Caco-2 (cell line): Measurements from ENCODE around the gene APEH. TPM values are rescaled to one million over a fixed set of nuclear protein-coding genes. Genes with fewer than 3 reads are reported as not detected.

Source experiments
- BruUV-seq: library from RNA; stranded (reverse); fragments of 400-500 nt; replicated peaks from 2 replicates; lab custom pipeline; 2021; lab: Mats Ljungman, UMichigan
- CTCF ChIA-PET: fragments of 300-600 bp; sonication (Branson Sonifier 250); formaldehyde crosslinking; loops from one replicate; lab custom pipeline; 2022; ENCODE audit warnings: antibody characterized with exemption; lab: Charles Lee
- POLR2A ChIA-PET: fragments of 300-600 bp; sonication (Branson Sonifier 250); formaldehyde crosslinking; loops from one replicate; lab custom pipeline; 2022; ENCODE audit warnings: antibody characterized with exemption; lab: Charles Lee
- DNase-seq, 2 experiments: peaks; one replicate each; pipeline versions ENCODE4 v3.0.0 to v3.0.0-alpha.2; 2020 to 2022
- H3K27me3 ChIP-seq: replicated peaks from 2 replicates; pipeline ENCODE4 v1.6.0; 2011; ENCODE audit warnings: low read length; ENCODE audit not compliant: control insufficient read depth, insufficient read depth
- H3K36me3 ChIP-seq: 2 replicates; pipeline ENCODE4 v1.5.1; 2011; ENCODE audit warnings: low read length; ENCODE audit not compliant: control insufficient read depth, insufficient read depth
- H3K4me1 ChIP-seq: fragments of 250-450 bp; sonication (Bioruptor Pico); 2 replicates; pipeline ENCODE4 v1.5.1; 2020; ENCODE audit warnings: mild to moderate bottlenecking
- H3K4me3 ChIP-seq: 2 replicates; pipeline ENCODE4 v1.5.1; 2011; ENCODE audit warnings: low read depth, mild to moderate bottlenecking, control low read depth, low read length
- H3K9me3 ChIP-seq: fragments of 250-450 bp; sonication (Bioruptor Pico); 2 replicates; pipeline ENCODE4 v1.5.1; 2020; ENCODE audit warnings: mild to moderate bottlenecking, moderate library complexity
- H3K27ac Mint-ChIP-seq: one replicate; pipeline ENCODE4 v1.8.0; 2022; ENCODE audit warnings: mixed read lengths; ENCODE audit not compliant: unreplicated experiment
- H3K27me3 Mint-ChIP-seq: one replicate; pipeline ENCODE4 v1.8.0; 2022; ENCODE audit warnings: mixed read lengths; ENCODE audit not compliant: insufficient read depth, unreplicated experiment
- H3K36me3 Mint-ChIP-seq: one replicate; pipeline ENCODE4 v1.8.0; 2022; ENCODE audit warnings: mild to moderate bottlenecking, mixed read lengths; ENCODE audit not compliant: insufficient read depth, unreplicated experiment
- H3K4me1 Mint-ChIP-seq: one replicate; pipeline ENCODE4 v1.8.0; 2022; ENCODE audit warnings: low read depth, mixed read lengths; ENCODE audit not compliant: unreplicated experiment
- H3K4me3 Mint-ChIP-seq: one replicate; pipeline ENCODE4 v1.8.0; 2022; ENCODE audit warnings: mild to moderate bottlenecking, moderate library complexity, mixed read lengths; ENCODE audit not compliant: unreplicated experiment
- H3K9me3 Mint-ChIP-seq: one replicate; pipeline ENCODE4 v1.8.0; 2022; ENCODE audit warnings: mixed read lengths; ENCODE audit not compliant: unreplicated experiment
- intact Hi-C: fragments of 100-400 bp; cut with micrococcal nuclease; formaldehyde crosslinking; loops from one replicate; pipeline ENCODE4 v1.10.0; 2022; ENCODE audit not compliant: unreplicated experiment
- total RNA-seq: library from RNA; stranded (reverse); gene quantifications from 2 replicates; pipeline ENCODE4 v1.2.3, GENCODE V29; 2022
- TF ChIP-seq, protein P1 (sequence below), 2 experiments: fragments of 200-600 bp in 1 of 2; IDR thresholded peaks; 1 replicate in 1 of 2; 2 replicates in 1 of 2; pipeline versions ENCODE4 v1.5.1 to v1.8.0; 2011 to 2022; ENCODE audit warnings: antibody characterized with exemption in 1 of 2, control low read depth in 1 of 2, inconsistent platforms in 1 of 2, low read depth in 1 of 2, low read length in 1 of 2, mild to moderate bottlenecking in 1 of 2, moderate library complexity in 1 of 2; ENCODE audit not compliant: insufficient read depth in 1 of 2, severe bottlenecking in 1 of 2, unreplicated experiment in 1 of 2

The APEH gene
- total RNA-seq, 1 experiment from 2014 or later = 236 TPM

DNA sequence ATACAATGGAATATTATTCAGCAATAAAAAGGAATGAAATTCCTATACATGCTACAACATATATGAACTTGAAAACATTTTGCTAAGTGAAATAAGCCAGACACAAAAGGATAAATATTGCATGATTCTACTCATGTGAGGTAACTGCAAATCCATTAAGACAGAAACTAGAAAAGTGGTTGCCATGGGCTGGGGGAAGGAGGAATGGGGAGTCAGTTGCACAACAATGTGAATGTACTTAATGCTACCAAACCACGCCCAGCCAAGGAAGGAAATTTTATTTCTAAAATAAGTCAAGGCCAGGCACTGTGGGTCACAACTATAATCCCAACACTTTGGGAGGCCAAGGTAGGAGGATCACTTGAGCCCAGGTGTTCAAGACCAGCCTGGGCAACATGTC, 59.4 kb downstream of the APEH start:
- peaks cover 1% of the 10 kb centered on the region for H3K36me3 ChIP-seq
- intact Hi-C loops = no loop called here
- H3K27ac Mint-ChIP-seq = no peak overlapping the region
- TF ChIP-seq, protein P1, sequence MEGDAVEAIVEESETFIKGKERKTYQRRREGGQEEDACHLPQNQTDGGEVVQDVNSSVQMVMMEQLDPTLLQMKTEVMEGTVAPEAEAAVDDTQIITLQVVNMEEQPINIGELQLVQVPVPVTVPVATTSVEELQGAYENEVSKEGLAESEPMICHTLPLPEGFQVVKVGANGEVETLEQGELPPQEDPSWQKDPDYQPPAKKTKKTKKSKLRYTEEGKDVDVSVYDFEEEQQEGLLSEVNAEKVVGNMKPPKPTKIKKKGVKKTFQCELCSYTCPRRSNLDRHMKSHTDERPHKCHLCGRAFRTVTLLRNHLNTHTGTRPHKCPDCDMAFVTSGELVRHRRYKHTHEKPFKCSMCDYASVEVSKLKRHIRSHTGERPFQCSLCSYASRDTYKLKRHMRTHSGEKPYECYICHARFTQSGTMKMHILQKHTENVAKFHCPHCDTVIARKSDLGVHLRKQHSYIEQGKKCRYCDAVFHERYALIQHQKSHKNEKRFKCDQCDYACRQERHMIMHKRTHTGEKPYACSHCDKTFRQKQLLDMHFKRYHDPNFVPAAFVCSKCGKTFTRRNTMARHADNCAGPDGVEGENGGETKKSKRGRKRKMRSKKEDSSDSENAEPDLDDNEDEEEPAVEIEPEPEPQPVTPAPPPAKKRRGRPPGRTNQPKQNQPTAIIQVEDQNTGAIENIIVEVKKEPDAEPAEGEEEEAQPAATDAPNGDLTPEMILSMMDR (IDR thresholded peaks at IDR 0.05; ENCODE audit: insufficient read depth in 1 of 2, low read depth in 1 of 2, low read length in 1 of 2, severe bottlenecking in 1 of 2, unreplicated experiment in 1 of 2) = no peak
- BruUV-seq = no TSS peak
- no peaks in the 10 kb centered on the region for H3K9me3 ChIP-seq
- CTCF ChIA-PET = interaction anchor here (0.6 kb wide), 1 partner anchor 9 kb away, joined by 8 read pairs; no protein-coding TSS in a partner anchor
- H3K36me3 Mint-ChIP-seq = peaks cover 73% of the 10 kb centered on the region
- no peaks in the 10 kb centered on the region for H3K9me3 Mint-ChIP-seq
- no peaks in the 10 kb centered on the region for H3K27me3 Mint-ChIP-seq
- POLR2A ChIA-PET = no interaction called here
- no peak for DNase-seq
- H3K4me3 Mint-ChIP-seq = no peak overlapping the region
- H3K4me1 Mint-ChIP-seq = no peaks in the 10 kb centered on the region
- no peak overlapping the region for H3K4me3 ChIP-seq
- no peaks in the 10 kb centered on the region for H3K4me1 ChIP-seq
- no peaks in the 10 kb centered on the region for H3K27me3 ChIP-seq

Other genes with a start within 250 kb of the APEH start
- 6.1 and 7.8 TPM in 2 replicates for gene NICN1, start 245.0 kb upstream of the APEH start, total RNA-seq
- gene DAG1, start 204.1 kb upstream of the APEH start, total RNA-seq = 154 and 177 TPM in 2 replicates
- 0.77 and 0.93 TPM in 2 replicates for gene BSN, start 119.9 kb upstream of the APEH start, total RNA-seq
- gene MST1, start 15.1 kb downstream of the APEH start, total RNA-seq = 12.6 and 15.4 TPM in 2 replicates
- 45.2 and 50.3 TPM in 2 replicates for gene RNF123, start 15.2 kb downstream of the APEH start, total RNA-seq
- not detected in 2 replicates for gene AMIGO3, start 45.3 kb downstream of the APEH start, total RNA-seq
- 26.2 and 26.5 TPM in 2 replicates for gene GMPPB, start 49.6 kb downstream of the APEH start, total RNA-seq
- gene IP6K1, start 112.2 kb downstream of the APEH start, total RNA-seq = 35.5 and 39.6 TPM in 2 replicates
- gene CDHR4, start 125.5 kb downstream of the APEH start, total RNA-seq = not detected in 2 replicates
- not detected in 2 replicates for gene INKA1, start 128.9 kb downstream of the APEH start, total RNA-seq
- gene UBA7, start 139.6 kb downstream of the APEH start, total RNA-seq = 0.93 TPM in 1 of 2 replicates, not detected in the other
- 25.1 and 28.0 TPM in 2 replicates for gene TRAIP, start 182.2 kb downstream of the APEH start, total RNA-seq
- 13.1 and 15.6 TPM in 2 replicates for gene CAMKV, start 195.6 kb downstream of the APEH start, total RNA-seq
- 11.8 and 13.6 TPM in 2 replicates for gene MST1R, start 229.5 kb downstream of the APEH start, total RNA-seq